OCI-M2 (cell line): ENCODE results near the gene CGREF1.
"Not testable (repeated sequence)": the region's sequence is repeated elsewhere in the genome, so short reads cannot be mapped to it uniquely, and the experiment has no call there.

ENCODE experiments used
- DNase-seq: peaks from one replicate; lab custom pipeline; 2025; ENCODE audit not compliant: unreplicated experiment; lab: John Stamatoyannopoulos, UW

Gene CGREF1

DNA sequence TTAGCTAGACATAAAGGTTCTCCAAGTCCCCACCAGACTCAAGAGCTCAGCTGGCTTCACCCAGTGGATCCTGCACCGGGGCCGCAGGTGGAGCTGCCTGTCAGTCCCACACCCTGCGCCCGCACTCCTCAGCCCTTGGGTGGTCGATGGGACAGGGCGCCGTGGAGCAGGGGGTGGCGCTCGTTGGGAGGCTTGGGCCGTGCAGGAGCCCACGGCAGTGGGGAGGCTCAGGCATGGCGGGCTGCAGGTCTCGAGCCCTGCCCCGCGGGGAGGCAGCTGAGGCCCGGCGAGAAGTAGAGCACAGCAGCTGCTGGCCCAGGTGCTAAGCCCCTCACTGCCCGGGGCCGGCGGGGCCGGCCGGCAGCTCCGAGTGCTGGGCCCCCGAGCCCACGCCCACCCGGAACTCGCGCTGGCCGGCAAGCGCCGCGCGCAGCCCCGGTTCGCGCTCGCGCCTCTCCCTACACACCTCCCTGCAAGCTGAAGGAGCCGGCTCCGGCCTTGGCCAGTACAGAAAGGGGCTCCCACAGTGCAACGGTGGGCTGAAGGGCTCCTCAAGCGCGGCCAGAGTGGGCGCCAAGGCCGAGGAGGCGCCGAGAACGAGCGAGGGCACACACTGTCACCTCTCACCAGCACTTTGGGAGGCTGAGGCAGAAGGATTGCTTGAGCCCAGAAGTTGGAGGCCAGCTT lies 7.4 kb downstream of the CGREF1 start:
- not testable (repeated sequence) for DNase-seq

DNA sequence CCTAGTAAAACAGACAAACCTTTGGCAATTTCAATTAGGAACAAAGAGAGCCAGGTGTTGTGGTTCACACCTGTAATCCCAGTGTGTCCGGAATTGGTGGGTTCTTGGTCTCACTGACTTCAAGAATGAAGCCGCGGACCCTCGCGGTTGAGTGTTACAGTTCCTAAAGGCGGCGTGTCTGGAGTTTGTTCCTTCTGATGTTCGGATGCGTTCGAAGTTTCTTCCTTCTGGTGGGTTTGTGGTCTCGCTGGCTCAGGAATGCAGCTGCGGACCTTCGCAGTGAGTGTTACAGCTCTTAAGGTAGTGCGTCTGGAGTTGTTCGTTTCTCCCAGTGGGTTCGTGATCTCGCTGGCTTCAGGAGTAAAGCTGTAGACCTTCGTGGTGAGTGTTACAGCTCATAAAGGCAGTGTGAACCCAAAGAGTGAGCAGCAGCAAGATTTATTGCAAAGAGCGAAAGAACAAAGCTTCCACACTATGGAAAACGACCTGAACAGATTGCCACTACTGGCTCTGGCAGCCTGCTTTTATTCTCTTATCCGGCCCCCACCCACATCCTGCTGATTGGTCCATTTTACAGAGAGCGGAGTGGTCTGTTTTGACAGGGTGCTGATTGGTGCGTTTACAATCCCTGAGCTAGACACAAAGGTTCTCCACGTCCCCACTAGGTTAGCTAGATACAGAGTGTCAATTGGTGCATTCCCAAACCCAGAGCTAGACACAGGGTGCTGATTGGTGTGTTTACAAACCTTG lies 8.2 kb downstream of the CGREF1 start:
- DNase-seq: not testable (repeated sequence)

DNA sequence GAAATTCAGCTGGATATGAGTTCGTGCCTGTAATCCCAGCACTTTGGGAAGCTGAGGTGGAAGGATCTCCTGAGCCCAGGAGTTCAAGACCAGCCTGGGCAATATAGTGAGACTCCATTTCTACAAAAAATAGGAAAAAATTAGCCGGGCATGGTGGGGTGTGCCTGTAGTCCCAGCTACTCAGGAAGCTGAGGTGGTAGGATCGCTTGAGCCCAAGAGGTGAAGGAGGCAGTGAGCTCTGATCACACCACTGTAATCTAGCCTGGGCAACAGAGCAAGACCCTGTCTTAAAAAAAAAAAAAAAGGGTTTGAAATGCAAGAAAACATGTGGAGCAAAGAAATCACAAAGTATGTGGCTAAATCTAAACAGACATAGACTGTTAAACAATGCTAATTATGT lies 9.8 kb downstream of the CGREF1 start:
- no peak for DNase-seq

DNA sequence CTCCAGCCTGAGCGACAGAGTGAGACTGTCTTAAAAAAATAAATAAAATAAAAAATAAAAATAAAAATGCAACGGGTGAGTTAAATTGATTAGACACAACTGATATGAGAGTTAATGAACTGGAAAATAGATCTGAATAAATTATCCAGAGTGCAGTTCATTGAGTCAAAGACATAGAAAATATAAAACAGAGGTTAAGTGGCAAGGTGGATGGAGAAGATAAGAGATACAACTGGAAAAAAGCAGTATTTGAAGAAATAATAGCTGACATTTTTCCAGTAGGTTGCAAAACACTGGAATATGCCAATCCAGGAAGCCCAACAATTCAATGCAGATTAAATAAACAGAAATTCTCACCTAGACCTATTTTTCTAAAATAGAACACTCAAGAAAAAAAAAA lies 10.7 kb downstream of the CGREF1 start:
- DNase-seq: no peak

DNA sequence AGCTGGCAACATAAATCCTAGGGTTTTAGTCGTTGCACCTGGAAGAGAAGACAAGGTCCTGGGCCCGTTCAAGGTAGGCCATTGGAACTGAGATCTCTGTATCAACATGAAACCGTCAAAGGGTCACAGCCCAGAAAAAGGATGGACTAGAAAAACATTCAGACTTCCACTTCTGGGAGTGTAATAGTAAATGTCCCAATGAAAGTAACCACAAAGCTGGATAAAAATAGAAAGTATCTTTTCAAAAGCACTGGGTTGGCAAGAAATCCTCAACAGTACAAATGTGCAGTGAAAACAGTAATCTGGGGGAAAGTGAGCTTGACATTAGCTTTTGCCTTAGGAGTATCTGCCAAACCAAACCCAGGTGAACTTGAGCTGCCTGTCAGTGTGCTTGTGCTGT lies 12.9 kb downstream of the CGREF1 start:
- DNase-seq: no peak

DNA sequence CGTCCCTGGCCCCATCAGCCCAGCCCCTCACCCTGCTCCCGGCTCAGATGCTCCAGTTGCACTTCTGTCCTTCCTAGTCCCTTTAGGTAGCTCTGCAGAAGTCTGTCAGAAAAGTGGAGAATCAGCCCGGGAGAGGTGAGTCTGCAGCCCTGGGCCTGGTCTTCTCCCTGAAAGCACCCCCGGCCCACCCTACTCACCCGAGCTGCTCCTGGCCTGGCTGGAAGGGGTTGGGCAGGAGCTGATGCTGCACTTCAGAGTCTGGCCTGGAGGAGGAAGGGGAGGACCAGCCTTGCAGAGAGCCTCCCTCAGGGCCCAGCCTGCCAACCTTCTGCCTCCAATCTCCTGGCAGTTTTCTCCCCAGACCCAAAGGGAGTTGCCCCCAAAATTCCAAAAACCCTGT lies 16.6 kb downstream of the CGREF1 start:
- no peak for DNase-seq

DNA sequence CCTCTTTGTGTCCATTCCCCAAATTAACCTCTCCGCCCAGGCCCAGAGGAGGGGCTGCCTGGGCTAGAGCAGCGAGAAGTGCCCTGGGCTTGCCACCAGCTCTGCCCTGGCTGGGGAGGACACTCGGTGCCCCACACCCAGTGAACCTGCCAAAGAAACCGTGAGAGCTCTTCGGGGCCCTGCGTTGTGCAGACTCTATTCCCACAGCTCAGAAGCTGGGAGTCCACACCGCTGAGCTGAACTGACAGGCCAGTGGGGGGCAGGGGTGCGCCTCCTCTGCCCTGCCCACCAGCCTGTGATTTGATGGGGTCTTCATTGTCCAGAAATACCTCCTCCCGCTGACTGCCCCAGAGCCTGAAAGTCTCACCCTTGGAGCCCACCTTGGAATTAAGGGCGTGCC lies 18.9 kb downstream of the CGREF1 start:
- DNase-seq: no peak

DNA sequence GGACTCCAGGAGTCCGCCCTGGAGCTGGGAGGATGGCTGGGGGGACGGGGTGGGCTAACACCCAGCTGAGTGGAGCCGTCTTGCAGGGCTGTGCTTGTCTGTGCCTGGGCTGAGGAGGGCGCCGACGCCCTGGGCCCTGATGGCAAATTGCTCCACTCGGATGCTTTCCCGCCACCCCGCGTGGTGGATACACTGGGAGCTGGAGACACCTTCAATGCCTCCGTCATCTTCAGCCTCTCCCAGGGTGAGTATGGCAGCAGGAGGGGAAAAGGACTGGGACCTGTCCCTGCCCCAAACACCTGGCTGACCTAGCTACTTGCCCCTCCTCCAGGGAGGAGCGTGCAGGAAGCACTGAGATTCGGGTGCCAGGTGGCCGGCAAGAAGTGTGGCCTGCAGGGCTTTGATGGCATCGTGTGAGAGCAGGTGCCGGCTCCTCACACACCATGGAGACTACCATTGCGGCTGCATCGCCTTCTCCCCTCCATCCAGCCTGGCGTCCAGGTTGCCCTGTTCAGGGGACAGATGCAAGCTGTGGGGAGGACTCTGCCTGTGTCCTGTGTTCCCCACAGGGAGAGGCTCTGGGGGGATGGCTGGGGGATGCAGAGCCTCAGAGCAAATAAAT lies 19.5 kb downstream of the CGREF1 start:
- DNase-seq: no peak

DNA sequence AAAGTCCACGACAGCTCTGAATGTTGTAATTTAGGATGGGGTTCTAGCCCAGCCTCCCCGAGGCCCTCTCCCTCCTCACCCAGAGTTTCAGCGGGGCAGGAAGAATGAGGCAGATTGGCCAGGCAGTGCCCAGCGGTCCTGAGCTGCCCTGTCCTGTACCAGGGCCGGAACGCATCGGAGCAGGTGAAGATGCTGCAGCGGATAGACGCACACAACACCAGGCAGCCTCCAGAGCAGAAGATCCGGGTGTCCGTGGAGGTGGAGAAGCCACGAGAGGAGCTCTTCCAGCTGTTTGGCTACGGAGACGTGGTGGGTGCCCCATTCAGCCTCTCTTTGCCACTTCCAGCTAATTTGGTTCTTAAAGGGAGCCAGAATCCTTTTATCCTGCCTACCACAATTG lies 21.6 kb downstream of the CGREF1 start:
- no peak for DNase-seq

DNA sequence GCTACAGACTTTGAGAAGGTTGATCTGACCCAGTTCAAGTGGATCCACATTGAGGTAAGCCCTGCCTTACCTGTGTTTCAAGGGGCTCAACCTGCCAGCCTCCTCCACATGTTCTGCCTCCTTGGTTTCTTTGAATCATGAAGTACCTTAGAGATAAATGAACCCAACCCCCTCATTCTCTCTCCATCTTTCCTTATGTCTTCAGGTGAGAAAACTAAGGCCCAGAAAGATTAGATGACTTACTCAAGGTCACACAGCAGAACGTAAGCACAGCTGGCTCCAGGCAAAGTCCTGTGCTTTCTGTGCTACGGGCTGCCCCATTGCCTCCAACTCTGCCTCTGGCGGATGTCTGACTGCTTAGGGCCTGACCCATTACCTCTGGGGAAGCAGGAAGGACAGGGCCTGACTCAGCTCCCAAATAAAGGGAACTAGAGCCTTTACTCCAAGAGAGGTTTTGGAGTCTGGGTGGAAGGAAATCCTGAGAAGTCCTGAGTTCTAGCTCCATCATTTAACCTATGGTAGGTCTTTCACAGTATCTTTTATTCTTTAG lies 22.1 kb downstream of the CGREF1 start:
- no peak for DNase-seq

DNA sequence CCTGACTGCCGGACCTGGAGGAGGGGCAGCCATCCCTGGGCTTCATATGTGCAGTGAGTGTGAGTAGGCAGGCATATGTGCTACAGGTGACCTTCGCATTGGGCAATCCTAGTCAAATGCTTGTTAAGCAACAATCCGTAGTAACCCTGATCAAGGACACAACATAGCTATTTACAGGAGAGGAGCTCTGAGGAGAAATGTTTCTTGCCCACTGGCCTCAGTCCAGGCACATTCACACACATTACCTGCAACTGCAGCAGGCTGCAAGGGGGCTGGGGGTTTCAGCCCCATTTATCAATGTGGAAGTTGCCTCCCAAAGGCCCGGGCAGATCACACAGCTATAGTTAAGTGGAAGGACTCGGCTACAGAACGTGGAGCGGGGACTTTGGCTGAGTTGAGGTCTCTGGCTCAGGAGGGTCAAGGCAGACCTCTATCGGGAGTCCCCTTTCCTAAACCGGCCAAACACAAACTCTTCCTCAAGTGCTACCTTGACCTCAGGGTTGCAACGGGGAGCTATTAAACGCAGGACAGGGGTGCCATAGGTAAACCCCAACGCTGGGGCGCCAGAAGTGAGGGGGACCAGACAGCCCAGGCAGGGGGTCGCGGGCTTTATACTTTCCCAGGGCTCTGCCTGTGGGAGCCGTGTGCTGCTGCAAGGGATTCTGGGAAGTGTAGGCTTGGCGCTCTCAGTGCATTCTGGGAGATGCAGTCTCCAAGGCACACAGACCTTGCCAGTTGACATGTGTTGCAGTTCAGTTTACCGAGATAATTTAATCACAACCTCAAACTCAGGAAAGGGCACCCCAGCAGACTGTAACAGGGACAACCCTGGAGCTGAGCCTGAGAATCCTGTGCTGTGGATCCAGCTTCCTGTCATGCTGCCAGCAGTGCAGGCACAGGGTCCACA lies 22.9 kb downstream of the CGREF1 start:
- no peak for DNase-seq

DNA sequence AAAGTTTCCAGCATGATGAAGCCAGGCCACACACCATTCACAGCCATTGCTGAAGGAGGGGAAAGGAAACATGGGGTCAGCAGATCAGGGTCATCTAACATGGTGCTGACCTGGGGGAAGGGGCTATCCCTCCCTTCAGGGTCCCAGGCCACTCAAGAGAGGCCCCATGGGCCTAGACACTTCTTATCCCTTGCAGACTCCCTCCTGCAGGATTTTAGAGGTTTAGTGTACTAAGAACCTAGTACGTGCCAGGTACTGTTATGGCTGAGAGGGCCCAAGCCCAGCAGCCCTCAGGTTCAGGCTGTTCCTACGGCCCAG lies 23.5 kb downstream of the CGREF1 start:
- DNase-seq: no peak

DNA sequence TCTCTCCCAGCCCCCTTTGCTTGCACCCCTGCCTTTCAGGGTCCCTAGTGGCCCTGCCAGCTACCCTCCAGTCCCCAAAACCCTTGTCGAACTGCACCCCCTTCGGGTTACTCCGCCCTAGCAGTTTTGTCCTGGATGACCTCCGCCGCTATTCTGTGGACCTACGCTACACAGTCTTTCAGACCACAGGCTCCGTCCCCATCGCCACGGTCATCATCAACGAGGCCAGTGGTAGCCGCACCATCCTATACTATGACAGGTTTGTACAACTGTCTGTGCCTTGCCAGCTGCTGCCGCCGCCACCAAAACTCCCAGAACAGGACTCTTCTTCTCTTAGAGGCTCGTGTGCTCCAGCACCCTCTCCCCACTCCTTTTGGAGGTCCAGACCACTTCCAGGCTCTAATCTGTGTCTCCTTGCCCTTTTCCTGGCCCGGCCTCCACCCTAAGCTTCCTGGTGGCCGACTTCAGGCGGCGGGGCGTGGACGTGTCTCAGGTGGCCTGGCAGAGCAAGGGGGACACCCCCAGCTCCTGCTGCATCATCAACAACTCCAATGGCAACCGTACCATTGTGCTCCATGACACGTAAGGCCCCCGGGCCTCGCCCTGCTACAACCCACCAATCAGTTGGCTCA lies 24.5 kb downstream of the CGREF1 start:
- DNase-seq: no peak

DNA sequence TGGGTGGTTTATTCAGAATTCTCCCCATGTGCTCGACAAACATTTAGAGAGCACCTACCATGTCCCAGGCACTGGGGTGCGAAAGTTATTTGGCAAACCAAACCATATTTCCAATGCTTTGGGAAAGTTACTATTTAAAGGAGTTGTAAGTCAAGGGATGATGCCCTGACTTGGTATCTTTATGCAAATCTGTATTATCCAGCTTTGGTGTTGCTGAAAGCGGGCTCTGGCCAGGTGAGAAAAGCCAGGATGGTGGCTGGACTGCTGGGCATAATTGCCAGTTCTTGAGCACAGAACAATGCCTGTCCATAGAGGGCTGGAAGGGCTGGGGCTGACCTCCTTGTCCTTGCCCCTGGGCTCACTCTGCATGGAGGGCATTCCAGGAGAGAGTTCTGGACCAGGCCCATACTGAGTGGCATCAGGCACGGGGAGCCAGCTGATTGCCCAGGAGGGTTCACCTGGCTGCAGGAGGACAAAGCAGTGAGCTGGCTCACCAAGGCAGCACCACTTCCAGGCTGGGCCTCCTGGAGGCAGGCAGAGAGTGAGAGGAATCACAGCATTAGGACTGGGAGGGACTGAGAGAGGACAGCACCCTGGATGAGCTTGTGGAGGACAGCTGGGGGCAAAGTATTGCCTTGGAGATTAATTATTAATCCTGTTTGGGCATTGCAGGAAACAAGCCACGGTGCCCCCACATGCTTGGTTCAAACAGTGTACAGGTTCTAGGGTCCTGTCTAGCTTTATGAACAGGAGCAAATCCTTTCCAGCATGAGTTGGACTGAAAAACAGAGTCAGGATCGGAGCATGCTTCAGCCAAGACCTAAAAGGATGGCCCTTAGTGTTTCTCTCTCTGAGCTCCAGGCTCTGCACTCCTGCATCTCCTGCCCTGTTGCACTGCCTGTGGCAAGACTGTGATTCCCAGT lies 25.2 kb downstream of the CGREF1 start:
- DNase-seq: no peak

DNA sequence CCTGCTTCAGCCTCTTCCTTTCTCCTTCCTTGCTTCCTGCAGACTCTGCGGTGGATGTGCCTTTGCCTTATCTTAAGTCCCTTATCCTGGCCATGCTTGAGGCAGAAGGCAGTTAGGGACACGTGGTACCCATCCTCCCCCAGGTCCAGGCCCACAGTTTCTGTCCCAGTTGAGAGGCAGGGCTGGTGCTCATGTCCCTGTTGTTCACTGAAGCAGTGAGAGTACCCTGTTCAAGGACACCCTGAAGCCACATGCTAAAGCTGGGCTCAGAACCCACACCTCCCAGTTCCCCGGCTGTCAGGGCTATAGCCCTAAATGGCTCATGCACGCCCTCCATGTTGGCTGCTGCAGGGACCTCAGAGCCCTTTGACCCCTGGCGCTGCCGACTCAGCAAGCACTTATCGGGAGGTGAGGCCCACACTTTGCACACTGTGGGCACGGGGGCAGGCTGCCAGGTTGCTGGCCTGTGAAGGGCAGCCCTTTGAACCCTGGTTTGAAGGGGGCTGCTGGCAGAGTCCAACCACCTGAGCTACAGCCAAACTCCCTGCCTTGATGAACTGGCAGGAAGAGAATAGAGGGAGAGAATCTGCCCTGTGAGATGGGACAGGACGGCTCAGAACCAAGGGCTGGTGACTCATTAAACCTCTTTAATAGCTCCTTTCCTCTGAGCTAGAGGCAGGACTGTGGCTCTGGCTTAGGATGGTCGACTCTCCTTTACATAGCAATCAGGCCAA lies 26.1 kb downstream of the CGREF1 start:
- DNase-seq: no peak

DNA sequence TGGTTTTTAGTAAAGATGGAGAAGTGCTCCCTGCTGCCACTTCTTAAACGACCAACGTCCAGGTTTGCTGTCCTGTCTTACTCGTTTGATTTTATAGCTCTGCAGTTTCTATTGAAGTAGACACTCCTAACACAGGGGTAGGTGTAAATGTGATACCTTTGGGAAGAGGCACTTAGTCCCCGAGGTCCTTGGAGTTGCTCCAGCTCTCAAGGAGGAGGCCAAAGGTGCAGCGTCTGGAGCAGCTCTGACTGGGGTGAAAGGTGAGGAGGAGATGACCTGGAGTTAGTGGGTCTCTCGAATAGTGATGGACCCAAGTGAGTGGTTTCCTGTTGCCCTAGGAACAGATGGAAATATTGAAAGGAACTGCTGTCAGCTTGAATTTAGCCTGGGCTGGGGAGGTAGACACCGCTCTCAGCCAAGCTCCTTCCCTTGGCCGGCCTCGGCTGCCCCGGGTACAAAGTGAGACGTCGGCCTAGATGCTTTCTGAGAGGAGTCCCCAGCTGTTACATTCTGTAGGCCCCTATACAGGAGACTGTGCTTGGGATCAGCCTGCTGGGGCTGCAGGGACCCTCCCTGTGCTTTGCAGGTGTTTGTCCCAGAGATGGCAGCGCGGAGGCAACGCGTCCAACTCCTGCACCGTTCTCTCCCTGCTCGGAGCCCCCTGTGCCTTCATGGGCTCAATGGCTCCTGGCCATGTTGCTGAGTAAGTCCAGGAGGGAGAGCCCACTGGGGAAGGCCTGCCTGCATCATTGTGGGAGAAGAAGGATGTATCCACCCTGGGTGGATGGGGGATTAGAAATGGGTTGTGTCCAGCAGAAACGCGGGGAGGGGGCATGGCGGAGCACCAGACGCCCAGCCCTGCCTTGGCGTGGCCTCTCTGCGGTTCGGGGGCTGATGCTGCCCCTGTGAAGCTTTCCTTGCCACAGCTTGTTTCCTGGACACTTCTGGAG lies 26.9 kb downstream of the CGREF1 start:
- DNase-seq: no peak

DNA sequence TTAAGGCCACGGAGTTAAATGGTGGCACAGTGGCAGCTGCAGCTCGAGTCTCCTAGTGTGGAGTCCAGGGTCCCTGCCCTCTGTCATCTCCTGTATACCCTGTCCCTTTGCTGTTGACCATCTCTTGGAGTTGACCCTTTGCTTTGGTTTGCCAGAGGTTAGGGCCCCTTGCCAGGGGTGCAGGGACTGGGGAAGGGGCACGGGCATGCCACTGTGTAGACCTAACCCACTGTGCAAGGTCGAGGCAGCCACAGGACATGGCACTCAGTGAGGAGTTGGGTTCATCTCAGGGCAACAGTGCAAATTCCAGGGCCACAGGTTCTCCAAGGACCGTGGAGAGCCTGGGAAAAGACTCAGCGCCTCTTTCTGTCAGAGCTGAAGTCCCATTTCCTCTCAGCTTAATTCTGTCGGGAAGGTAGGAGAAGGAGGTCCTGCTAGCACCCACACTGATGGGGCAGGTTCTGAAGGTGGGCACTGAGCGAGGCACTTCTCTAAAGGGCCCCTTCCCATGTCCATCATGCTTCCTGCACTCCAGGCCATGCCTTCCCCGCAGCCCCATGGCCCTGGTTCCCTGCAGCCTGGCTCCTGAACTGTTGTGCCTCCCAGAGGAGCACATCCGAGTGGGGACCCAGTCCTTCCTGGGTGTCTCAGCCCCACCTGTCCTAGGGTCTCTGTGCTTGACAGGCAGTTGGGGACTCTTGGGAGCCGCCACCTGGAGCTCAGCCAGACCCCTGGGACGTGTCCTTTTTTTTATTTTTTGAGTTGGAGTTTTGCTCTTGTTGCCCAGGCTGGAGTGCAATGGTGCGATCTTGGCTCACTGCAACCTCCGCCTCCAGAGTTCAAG lies 29.6 kb downstream of the CGREF1 start:
- DNase-seq: no peak
